NCI-H128 (cell line): ENCODE data around the gene SDC3.
"Not testable (repeated sequence)": the region's sequence is repeated elsewhere in the genome, so short reads cannot be mapped to it uniquely, and the experiment has no call there.

Source experiments
- DNase-seq: peaks from one replicate; lab custom pipeline; 2025; ENCODE audit not compliant: unreplicated experiment; lab: John Stamatoyannopoulos, UW

The SDC3 gene

GRCh38 chr1:30908696-30909364 is at the start of gene SDC3:
TSS of gene SDC3 (minus strand) at chr1:30908758. CDS start at chr1:30908586, 172 bp downstream.
- DNase-seq, result peak; percentile 7

- no peak for DNase-seq
Measured at GRCh38 chr1:30957560-30958222, 49.1 kb upstream of the SDC3 start.

- no peak for DNase-seq
Measured at GRCh38 chr1:30955448-30956015, 47.0 kb upstream of the SDC3 start.

GRCh38 chr1:30953685-30954084 is 45.1 kb upstream of the SDC3 start:
- DNase-seq, result no peak

- no peak for DNase-seq
Measured at GRCh38 chr1:30952098-30952497, 43.5 kb upstream of the SDC3 start.

- no peak for DNase-seq
Measured at GRCh38 chr1:30950700-30951099, 42.1 kb upstream of the SDC3 start.

- no peak for DNase-seq
Measured at GRCh38 chr1:30950053-30950452, 41.5 kb upstream of the SDC3 start.

- DNase-seq, result not testable (repeated sequence)
Measured at GRCh38 chr1:30949487-30949838, 40.9 kb upstream of the SDC3 start.

- DNase-seq, result not testable (repeated sequence)
Measured at GRCh38 chr1:30948813-30949486, 40.4 kb upstream of the SDC3 start.

- no peak for DNase-seq
Measured at GRCh38 chr1:30948278-30948677, 39.7 kb upstream of the SDC3 start.

- DNase-seq, result no peak
Measured at GRCh38 chr1:30947212-30947611, 38.7 kb upstream of the SDC3 start.

- no peak for DNase-seq
Measured at GRCh38 chr1:30942326-30942963, 33.9 kb upstream of the SDC3 start.

- DNase-seq, result no peak
Measured at GRCh38 chr1:30940541-30940940, 32.0 kb upstream of the SDC3 start.

GRCh38 chr1:30936541-30937171 is 28.1 kb upstream of the SDC3 start:
- DNase-seq, result no peak

- DNase-seq, result not testable (repeated sequence)
Measured at GRCh38 chr1:30935758-30936157, 27.2 kb upstream of the SDC3 start.

- no peak for DNase-seq
Measured at GRCh38 chr1:30934613-30935012, 26.1 kb upstream of the SDC3 start.

- no peak for DNase-seq
Measured at GRCh38 chr1:30933874-30934252, 25.3 kb upstream of the SDC3 start.

- DNase-seq, result no peak
Measured at GRCh38 chr1:30930631-30931173, 22.1 kb upstream of the SDC3 start.

- DNase-seq, result no peak
Measured at GRCh38 chr1:30929944-30930525, 21.5 kb upstream of the SDC3 start.

- peak; percentile 27 for DNase-seq
Measured at GRCh38 chr1:30929135-30929889, 20.8 kb upstream of the SDC3 start.
